ENCODE measurements around the gene FOXP1.

Gene FOXP1

GRCh38 chr3:71525391-71525790 lies 58.1 kb downstream of the FOXP1 start:
- H3K36me3 ChIP-seq (ENCODE audit: control insufficient read depth, insufficient read depth, low read length): no peaks in the 10 kb centered on the region
- no peak for TF ChIP-seq CTCF (IDR thresholded peaks at IDR 0.05; ENCODE audit: insufficient read depth, low read length, poor library complexity, severe bottlenecking)
- no peak for DNase-seq (ENCODE audit: extremely low read depth, insufficient read length)
- no peaks in the 10 kb centered on the region for H3K27me3 ChIP-seq (replicated peaks; ENCODE audit: control insufficient read depth, insufficient read depth, low read length)
- no peak overlapping the region for H3K4me3 ChIP-seq (replicated peaks; ENCODE audit: low read depth, low read length)

DNA sequence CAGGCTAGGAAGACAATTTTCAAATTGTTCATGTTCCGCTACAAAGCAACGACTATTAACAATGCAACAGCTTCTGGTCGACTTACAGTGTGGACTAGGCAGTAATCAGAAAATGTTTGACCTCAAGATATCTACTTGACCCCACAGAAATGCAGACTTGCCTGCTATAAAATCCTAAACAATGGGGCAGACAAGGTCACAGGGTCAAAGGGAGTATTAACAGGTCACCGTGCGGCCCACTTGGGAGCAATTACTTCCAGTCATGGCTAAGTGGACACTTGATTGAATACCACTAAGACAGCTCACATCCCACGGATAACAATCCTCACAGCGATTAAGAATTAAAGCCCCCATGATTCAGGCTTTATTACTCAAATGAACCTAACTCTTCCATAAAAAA lies 58.9 kb downstream of the FOXP1 start:
- no peak for DNase-seq (ENCODE audit: extremely low read depth, insufficient read length)
- Histone ChIP-seq H3K36me3 (ENCODE audit: control insufficient read depth, insufficient read depth, low read length) (no peaks in the 10 kb centered on the region), H3K27me3 (replicated peaks; ENCODE audit: control insufficient read depth, insufficient read depth, low read length) (no peaks in the 10 kb centered on the region), H3K4me3 (replicated peaks; ENCODE audit: low read depth, low read length) (no peak overlapping the region)
- no peak for TF ChIP-seq CTCF (IDR thresholded peaks at IDR 0.05; ENCODE audit: insufficient read depth, low read length, poor library complexity, severe bottlenecking)

- no peak for TF ChIP-seq CTCF (IDR thresholded peaks at IDR 0.05; ENCODE audit: insufficient read depth, low read length, poor library complexity, severe bottlenecking)
- Histone ChIP-seq H3K36me3 (ENCODE audit: control insufficient read depth, insufficient read depth, low read length) (no peaks in the 10 kb centered on the region), H3K4me3 (replicated peaks; ENCODE audit: low read depth, low read length) (no peak overlapping the region), H3K27me3 (replicated peaks; ENCODE audit: control insufficient read depth, insufficient read depth, low read length) (no peaks in the 10 kb centered on the region)
- no peak for DNase-seq (ENCODE audit: extremely low read depth, insufficient read length)
Observed at GRCh38 chr3:71523628-71524027, 59.9 kb downstream of the FOXP1 start.

- no peak for TF ChIP-seq CTCF (IDR thresholded peaks at IDR 0.05; ENCODE audit: insufficient read depth, low read length, poor library complexity, severe bottlenecking)
- Histone ChIP-seq H3K4me3 (replicated peaks; ENCODE audit: low read depth, low read length) (no peak overlapping the region), H3K36me3 (ENCODE audit: control insufficient read depth, insufficient read depth, low read length) (no peaks in the 10 kb centered on the region), H3K27me3 (replicated peaks; ENCODE audit: control insufficient read depth, insufficient read depth, low read length) (no peaks in the 10 kb centered on the region)
- DNase-seq (ENCODE audit: extremely low read depth, insufficient read length): no peak
Observed at GRCh38 chr3:71521940-71522876, 61.3 kb downstream of the FOXP1 start.

GRCh38 chr3:71521021-71521352 lies 62.5 kb downstream of the FOXP1 start:
- TF ChIP-seq CTCF (IDR thresholded peaks at IDR 0.05; ENCODE audit: insufficient read depth, low read length, poor library complexity, severe bottlenecking): no peak
- H3K36me3 ChIP-seq (ENCODE audit: control insufficient read depth, insufficient read depth, low read length): no peaks in the 10 kb centered on the region
- no peak for DNase-seq (ENCODE audit: extremely low read depth, insufficient read length)

More at GRCh38 chr3:71521021-71521352, 62.5 kb downstream of the FOXP1 start:
- no peaks in the 10 kb centered on the region for H3K27me3 ChIP-seq (replicated peaks; ENCODE audit: control insufficient read depth, insufficient read depth, low read length)
- no peak overlapping the region for H3K4me3 ChIP-seq (replicated peaks; ENCODE audit: low read depth, low read length)
